GM21447 (cell line): ENCODE data around the gene RERE.

Experiments used
- ATAC-seq: cut with Tn5 transposase; IDR thresholded peaks from one replicate; pipeline ENCODE4 v1.9.1; 2021; ENCODE audit not compliant: unreplicated experiment

RERE gene

DNA sequence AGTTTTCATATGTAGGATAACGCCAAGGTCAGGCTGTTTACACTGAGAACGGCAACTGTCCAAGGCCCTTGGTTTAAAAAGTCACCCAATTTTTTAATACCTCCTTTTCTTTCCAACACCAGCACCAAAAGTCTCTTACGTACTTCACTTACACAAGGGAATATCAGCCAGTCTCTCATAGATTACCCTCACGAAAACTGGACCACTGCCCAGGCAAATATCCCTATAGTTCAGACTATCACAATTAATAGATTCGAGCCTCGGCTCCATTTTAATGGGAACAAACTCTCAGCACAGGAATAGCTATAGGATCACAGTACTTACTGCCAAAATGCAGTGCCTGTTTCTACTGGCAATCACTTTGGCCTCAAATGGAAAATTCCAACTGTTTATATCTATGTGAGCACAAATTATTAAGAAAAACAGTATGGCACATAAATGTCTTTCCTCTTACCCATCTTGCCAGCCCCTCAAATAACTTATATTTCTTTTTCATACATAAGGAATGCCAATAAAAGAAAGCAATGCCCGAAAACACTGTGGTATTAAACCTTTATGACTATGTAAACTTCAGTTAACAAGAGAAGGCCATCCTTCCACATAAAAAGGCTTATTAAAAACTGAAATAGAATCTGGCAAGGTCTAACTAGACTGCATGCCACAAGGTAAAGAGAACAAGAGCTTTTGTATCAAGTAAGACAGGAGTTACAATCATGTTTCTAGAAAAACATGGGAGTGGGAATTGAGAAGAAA is 401.7 kb downstream of the RERE start:
- no peak for ATAC-seq

DNA sequence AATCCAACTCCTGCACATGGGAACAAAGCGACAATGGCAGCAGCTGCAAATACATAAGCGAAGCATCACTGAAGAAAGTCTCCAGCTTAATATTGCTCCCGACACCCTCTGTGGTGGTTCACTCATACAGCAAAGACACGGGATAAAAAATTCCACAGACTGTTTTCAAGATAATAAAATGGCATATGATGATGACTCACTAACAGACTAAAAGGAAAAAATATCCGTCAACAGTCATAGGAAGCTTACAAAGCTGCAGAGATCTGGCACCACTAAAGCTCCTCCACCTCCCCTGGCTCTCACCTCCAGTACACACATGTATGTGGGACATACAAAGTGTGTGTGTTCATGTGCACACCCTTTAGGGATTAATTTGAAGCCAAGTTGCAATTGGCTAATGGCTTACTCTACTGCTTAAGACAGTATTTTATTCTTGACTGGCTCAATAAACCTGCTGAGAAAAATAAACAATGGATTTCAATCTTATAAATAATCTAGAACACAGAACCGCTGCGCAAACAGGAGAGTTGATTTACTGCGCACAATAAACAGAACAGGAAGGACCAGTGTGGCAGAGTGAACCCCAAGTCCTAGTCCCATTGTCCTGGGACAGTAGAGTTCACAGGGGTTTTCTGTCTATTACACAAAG is 405.1 kb downstream of the RERE start:
- ATAC-seq = no peak

- ATAC-seq = no peak
Measured at GRCh38 chr1:8411803-8412182, 405.6 kb downstream of the RERE start.

DNA sequence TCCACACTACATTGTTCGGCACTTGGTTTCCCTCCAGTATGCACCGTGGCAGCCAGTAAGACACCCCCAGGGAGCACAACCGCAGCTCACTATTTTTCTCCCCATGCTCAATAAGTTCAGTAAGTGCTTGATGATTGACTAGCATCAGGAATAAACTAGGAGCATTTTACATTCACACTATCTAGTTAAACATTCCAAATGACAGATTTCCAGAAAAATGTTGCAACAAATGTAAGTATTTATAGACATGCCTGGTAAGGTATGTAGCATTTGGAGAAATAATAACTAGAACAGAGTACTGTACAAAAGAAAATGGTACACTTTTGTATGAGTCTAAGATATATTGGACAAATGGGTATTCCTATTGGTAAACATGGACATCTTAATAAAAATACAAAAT is 406.6 kb downstream of the RERE start:
- ATAC-seq = no peak

DNA sequence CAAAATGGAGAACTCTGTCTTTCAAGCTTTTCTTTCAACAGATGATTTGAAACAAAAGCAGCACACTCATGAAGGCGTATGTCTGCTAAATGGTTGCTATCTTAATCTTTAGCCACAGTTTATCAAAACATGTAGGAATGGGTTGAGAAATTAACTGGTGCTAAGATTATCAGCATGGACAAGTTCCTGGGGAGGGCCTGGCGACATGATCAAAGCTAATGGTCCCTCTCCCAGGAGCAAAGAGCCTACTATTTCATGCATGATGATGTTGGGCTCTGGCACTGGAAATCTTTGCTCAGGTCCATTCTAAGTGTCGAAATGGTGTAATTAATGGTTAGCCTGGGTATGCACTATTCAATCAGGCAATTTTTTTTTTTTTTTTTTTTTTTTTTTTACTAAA is 407.8 kb downstream of the RERE start:
- ATAC-seq = no peak

- no peak for ATAC-seq
Measured at GRCh38 chr1:8409106-8409505, 408.3 kb downstream of the RERE start.

DNA sequence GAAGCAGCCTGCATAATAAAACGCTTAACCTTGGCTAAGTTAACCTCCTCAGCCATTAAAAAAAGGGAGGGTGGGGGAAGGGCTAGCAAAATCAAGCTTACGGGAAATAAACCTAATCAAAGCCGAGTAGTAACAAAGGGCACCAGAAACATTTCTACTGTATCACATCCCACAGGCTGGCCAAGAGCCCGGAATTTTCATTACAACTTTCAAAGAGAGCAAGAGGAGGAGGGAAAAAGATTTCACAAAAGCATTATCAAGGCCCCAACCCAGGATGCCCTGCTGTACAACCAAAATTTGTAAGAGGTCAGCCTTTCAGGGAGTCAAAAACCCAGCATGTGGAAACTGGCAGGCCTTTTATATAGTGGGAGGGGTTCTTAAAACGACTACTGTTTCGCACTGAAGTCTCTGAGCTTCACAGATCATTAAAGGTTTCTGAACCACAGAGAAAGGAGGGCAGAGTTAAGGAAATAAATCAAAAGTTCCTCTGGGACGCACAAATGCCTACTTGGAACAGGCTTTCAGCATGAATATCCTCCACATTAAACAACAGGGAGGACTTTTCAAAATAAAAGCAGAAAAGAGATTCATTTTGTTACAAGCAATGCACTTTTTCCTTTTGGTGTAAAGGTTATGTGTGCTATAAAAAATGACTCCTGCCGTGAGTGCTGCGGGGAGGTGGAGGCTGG is 409.1 kb downstream of the RERE start:
- ATAC-seq = no peak

GRCh38 chr1:8407652-8408051 is 409.8 kb downstream of the RERE start:
- no peak for ATAC-seq

DNA sequence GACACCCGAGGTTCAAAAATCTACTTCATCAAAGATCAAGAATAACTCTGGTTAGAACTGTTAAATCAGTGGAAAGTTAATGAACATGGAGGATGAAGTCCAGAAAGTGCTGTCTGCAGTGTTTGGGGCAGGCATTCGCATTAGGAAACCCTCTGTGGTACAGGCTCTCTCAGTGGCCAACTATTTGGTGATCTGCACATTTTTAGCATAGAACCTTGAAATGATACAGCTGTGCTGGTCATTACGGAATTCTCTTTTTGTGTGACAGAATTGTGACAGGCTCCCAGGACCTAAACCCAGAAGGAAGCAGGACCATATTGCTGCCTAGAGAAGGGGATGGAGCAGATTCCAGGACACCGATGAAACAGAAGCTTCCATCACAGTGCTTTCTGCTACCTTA is 410.5 kb downstream of the RERE start:
- ATAC-seq = no peak

DNA sequence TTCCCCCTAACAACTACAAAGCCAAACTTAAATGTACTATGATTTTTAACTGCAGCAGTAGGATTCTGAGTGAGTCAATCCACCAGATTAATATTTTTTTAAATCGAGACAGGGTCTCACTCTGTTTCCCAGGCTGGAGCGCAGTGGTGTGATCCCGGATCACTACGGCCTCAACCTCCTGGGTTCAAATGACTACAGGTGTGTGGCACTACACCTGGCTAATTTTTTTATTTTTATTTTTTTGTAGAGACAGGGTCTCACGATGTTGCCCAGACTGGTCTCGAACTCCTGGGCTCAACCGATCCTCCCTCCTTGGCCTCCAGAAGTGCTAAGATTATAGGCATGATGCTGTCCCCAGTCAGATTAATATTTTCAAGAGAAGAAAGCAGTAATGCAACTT is 411.4 kb downstream of the RERE start:
- no peak for ATAC-seq

DNA sequence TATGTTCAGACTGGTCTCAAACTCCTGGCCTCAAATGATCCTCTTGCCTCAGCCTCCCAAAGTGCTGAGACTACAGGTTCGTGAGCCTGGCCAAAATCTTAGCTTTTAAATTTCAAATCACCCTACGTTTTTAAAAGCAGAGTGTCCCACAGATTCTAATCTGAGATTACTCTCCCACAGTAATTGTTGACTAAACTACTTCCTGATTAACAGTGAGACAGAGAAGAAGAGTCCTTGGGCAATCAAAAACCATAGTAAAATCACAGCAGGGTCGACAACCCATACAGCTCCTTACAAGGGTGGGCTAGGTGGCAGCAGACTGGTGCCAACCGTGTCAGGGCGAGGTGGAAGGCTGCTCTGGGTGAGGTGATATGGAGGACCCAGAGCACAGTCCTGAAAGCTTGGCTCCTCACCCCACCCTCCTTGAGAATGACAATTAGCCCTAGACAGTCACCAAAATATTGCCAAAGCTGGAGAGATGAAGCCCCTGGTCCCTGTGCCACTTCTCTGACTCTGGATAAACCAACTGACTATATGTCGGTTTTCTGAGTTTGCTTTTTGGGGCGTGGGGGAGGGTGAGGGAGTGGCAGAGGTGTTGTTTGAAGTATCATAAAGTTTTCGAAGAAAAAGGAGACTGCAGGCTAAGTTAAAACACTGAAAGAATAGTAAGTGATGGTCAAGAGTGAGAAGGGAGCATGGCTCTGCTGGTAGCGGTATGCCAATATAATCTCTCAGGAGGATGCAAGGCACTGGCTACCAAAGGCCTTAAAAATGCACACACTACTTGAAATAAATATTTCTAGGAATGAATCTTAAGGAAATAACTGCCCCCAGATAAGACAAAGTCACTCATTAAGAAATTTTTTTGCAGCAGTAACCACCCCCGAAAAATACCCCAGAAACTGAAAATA is 412.7 kb downstream of the RERE start:
- ATAC-seq = no peak

DNA sequence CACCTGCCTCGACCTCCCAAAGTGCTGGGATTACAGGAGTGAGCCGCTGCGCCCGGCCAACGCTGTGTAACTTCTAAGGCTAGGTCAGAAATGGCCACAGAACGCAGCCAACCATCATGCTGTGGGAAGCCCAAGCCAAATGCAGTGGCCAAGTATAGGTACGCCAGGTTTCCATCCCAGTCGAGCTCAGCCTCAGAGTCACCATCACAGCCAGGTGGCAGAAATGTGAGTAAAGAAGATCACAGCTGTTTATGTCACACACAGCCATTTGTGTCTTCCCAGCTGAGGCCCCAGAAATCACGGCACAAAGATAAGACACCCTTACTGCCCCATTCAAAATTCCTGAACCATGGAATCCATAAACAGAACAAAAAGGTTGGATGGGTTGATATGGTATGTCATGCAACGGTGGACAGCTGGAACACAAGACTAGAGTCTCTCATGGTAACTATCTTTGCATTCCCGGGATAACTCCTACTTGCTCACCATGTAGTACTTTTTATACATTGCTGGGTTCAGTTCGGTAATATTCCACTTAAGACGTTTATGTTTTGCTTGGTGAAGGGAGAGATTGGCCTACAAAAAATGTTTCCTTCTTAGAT is 415.2 kb downstream of the RERE start:
- no peak for ATAC-seq

GRCh38 chr1:8398677-8399076 is 418.8 kb downstream of the RERE start:
- ATAC-seq = no peak

- ATAC-seq = no peak
Measured at GRCh38 chr1:8398086-8398485, 419.4 kb downstream of the RERE start.

DNA sequence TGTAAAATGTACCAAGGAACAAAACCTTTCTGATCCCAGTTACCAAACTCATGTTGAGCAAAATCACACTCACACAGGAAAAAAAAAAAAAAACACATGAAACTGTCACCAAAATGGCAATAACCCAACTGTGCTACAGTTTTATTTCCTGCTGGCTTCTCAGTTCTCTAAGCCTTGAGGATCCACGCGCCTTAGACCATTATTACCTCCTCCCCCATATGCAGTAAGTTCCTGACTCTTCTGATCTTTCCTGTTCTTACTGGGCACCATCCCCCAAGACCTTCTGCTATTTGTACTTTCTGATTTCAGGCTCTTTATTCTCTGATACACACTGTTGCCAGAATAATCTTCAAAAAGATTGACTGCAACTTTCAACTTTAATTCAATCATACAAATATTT is 419.9 kb downstream of the RERE start:
- ATAC-seq = peak; percentile 49

DNA sequence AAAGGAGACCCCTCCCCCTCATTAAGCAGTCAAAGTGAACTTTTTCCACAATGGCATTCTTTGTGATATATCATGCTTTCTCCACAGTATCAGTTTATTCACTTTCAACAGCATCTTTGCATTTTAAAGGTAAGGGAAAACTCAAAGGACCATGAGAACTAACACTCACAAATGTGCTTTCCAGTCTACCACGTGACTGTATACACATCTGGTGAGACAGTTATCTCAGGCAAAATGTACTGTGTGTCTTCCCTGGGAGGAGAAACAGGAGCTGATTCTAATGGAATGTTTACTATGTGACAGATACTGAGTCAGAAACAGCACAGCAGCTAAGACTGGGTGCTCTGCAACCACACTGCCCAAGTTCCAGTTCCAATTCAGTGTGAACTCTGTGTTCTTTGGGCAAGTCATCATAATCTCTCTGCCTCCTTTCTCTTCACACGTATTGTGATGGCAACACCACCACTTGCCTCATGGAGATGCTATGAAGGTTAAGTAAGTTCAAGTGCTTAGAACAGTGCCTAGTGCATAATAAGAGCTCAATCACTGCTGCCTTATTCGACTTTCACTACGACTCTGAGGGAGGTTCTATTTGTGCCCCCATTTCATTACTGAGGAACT is 420.5 kb downstream of the RERE start:
- peak; percentile 43 for ATAC-seq

- no peak for ATAC-seq
Measured at GRCh38 chr1:8396083-8396785, 421.2 kb downstream of the RERE start.

DNA sequence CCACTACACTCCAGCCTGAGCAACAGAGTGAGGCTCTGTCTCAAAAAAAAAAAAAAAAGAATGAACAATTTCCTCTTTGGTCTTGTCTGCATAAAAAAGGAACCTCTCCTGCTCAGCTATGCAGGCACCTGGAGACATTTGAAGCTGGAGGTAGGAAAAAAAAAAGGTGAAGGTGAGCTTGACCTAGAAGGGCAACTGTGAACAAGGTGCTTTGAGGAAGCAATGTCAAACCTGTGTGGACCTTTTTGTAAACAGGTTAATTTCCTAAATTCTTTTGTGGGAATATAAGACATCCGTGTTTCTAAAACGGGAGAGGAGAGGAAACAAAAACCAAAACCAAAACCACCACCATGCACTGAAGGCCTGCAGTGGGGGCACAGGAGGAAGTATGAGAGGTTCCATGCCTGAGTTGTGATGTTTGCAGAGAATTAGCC is 422.0 kb downstream of the RERE start:
- ATAC-seq = peak; percentile 47

- no peak for ATAC-seq
Measured at GRCh38 chr1:8394456-8395321, 422.8 kb downstream of the RERE start.
